HG02588 (cell line): ENCODE results near the gene ZNF550.
"Not testable (repeated sequence)": the region's sequence is repeated elsewhere in the genome, so short reads cannot be mapped to it uniquely, and the experiment has no call there.

Experiments
- ATAC-seq: cut with Tn5 transposase; IDR thresholded peaks from one replicate; pipeline ENCODE4 v1.9.1; 2021; ENCODE audit warnings: mild to moderate bottlenecking, moderate library complexity; ENCODE audit not compliant: unreplicated experiment

ZNF550 gene

DNA sequence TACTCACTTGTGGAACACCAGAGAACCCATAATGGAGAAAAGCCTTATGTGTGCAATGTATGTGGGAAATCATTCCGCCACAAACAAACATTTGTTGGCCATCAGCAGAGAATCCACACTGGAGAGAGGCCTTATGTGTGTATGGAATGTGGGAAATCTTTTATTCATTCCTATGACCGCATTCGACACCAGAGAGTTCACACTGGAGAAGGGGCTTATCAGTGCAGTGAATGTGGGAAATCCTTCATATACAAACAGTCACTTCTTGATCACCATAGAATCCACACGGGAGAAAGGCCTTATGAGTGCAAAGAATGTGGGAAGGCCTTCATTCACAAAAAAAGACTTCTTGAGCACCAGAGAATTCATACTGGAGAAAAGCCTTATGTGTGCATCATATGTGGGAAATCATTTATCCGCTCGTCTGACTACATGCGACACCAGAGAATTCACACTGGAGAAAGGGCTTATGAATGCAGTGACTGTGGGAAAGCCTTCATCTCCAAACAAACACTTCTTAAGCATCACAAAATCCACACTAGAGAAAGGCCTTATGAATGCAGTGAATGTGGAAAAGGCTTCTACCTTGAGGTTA lies 21.6 kb downstream of the ZNF550 start:
- no peak for ATAC-seq

DNA sequence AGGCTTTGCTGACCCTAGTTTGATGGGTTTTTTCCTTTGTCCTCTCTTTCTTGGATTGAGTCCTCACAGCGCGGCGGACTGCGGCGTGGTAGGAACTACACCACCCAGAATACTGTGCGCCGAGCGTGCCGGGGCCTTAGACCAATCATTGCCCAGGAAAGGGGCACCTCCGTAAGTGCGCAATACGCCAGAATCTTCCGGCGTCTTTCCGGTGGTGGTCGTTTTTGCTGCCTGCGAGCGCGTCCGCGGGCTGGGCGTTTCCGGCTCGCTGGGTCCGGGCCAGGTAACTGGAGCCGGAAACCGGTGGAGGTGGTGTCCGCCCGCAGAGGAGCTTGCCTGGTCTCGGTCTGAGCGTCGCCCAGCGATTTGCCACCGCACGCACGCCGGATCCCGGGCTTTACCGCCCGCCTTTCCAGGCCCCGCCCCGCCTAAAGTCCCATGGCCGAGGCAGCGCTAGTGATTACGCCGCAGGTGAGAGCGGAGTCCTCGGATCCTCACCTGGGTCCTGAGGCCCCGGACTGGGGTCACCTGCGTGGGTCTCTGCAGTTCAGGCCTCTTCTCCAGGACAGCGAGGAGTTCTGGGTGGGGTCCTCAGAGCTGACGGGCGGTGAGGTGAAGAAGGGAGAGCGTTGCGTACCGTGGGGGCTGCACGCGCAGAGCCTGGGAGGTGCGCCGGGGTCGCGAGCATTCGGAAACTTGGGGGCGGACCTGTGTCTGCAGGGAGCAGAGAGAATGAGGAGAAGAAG lies 32.4 kb downstream of the ZNF550 start, which contains the start of gene ZNF549:
ZNF549 (plus strand) TSS at position 221 of the 746 bp plus-strand sequence; CDS start at position 439, 218 bp downstream.
- ATAC-seq, result peak; percentile 96

GRCh38 chr19:57518021-57518420 lies 41.6 kb downstream of the ZNF550 start:
- ATAC-seq, result not testable (repeated sequence)

DNA sequence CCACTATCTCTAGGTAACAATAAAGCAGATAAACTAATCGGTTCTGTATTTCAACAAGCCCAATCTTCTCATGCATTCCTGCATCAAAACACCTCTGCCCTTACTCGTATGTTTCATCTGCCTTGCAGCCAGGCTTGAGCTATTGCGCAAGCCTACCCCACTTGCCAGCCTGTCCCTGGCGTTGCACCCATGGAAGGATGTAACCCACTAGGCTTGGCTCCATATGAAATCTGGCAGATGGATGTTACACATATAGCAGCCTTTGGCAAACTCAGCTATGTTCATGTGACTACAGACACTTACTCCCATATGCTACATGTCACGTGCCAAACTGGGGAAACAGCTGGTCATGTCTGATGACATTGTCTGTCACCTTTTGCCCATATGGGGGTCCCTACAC lies 44.4 kb downstream of the ZNF550 start:
- ATAC-seq, result no peak

GRCh38 chr19:57512845-57513244 lies 46.8 kb downstream of the ZNF550 start:
- no peak for ATAC-seq

DNA sequence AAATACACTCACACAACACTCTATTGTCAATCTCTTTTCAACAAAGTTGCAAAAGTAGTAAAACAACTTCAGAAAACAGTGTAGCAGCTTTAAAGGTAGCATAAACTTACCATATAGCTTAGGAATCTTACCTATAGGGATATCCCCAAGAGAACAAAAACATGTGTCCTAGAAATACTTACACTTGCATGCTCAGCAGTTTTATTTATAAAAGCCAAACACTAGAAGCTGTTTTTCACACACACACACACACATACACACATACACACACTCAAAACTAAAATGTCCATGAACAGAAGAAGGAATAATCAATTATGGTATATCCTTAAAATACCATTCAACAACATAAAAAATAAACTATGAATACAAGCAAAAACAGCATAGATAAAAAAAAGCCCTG lies 48.2 kb downstream of the ZNF550 start:
- no peak for ATAC-seq

GRCh38 chr19:57506163-57506562 lies 53.5 kb downstream of the ZNF550 start:
- ATAC-seq, result no peak

DNA sequence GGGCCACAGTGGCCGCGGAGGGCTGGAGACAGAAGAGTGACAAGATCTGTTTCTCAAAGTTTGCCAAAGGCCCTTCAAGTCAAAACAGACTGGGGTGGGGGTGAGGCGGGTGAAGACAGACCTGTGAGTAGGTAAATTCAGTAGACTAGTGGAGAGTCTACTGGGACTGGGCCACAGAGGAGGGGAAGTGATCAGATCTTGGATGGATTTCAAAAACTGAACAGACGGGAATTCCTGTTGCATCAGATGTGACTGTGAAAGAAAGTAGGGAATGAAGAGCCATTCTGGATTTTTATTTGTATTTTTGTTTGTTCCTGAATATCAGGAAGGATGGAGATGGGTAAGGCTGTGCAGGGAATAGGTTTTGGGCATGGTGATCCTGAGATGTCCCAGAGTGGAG lies 59.3 kb downstream of the ZNF550 start:
- ATAC-seq, result not testable (repeated sequence)

DNA sequence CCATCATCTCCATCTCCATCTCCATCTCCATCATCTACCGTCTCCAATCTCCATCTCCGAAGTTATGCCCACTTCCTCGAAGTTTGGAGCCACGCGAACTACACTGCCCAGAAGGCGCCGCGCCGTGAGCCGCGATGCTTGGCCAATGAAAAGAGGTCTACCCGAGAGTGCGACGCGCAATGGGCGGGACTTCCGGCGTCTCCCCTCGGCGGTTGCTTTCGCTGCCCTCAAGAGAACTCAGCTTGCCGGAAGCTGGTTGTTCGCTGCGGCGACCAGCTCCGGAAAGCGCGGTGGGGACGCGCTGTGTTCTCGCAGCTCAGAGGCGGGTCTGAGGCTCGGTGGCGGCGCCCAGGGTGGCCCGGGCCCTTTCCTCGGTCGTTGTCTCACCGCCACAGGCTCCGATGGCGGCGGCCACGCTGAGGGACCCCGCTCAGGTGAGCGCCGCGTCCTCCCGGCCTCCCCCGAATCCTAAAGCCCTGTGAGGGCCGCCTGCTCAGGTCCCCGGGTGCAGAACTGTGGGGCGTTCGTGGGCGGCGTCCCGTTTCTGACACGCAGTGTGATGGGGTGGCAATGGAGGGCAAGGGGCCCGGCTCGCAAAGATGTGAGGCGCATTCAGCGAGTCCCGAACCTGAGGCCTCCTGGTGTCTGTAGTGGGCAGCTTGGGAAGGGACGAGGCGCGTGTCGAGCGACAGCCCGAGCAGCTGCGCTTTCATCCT lies 59.8 kb downstream of the ZNF550 start, which contains the start of gene ZNF773:
ZNF773 (plus strand) TSS at position 259 of the 716 bp plus-strand sequence; CDS start at position 402, 143 bp downstream.
- ATAC-seq, result peak; percentile 99

GRCh38 chr19:57499332-57499679 lies 60.4 kb downstream of the ZNF550 start:
- ATAC-seq, result not testable (repeated sequence)

GRCh38 chr19:57488299-57488644 lies 71.4 kb downstream of the ZNF550 start:
- not testable (repeated sequence) for ATAC-seq

GRCh38 chr19:57487477-57488298 lies 72.0 kb downstream of the ZNF550 start, which contains the start of gene ZNF419:
TSS of gene ZNF419 (plus strand) at chr19:57487750. CDS start at chr19:57487951, 201 bp downstream.
- ATAC-seq, result peak; percentile 95
